Mammary epithelial cell (primary cell): Measurements from ENCODE around the gene SPDYE1.
"Not testable (repeated sequence)": the region's sequence is repeated elsewhere in the genome, so short reads cannot be mapped to it uniquely, and the experiment has no call there.

Experiments
- CTCF ChIP-seq, 2 donors: IDR thresholded peaks in 1 of 2; conservative IDR thresholded peaks in 1 of 2; 2 replicates each; pipeline ENCODE4 v1.5.1; 2011 to 2012; ENCODE audit warnings: inconsistent platforms in 2 of 2, low read length in 2 of 2, mild to moderate bottlenecking in 2 of 2, control low read depth in 1 of 2, low read depth in 1 of 2; ENCODE audit not compliant: insufficient read depth in 1 of 2; ENCODE audit errors: extremely low read depth in 1 of 2
- EZH2 ChIP-seq: IDR thresholded peaks from 2 replicates; pipeline ENCODE4 v1.6.1; 2012; ENCODE audit warnings: low read length, inconsistent platforms, borderline replicate concordance

- TF ChIP-seq CTCF (conservative IDR thresholded peaks at IDR 0.05 in 1 of 2, IDR thresholded peaks at IDR 0.05 in 1 of 2; ENCODE audit: extremely low read depth in 1 of 2, insufficient read depth in 1 of 2, low read depth in 1 of 2, low read length in 2 of 2) = peak; percentile 35 to 59
- not testable (repeated sequence) for TF ChIP-seq EZH2
Observed at GRCh38 chr7:44018857-44019807, 21.4 kb downstream of the SPDYE1 start.
